Urothelium cell line (cell line): Measurements from ENCODE around the gene PRRG4.
"Not testable (repeated sequence)": the region's sequence is repeated elsewhere in the genome, so short reads cannot be mapped to it uniquely, and the experiment has no call there.

Source experiments
- DNase-seq: peaks from one replicate; pipeline ENCODE4 v3.0.0; 2011; ENCODE audit warnings: low spot score, mixed read lengths
- FAIRE-seq: peaks from 2 replicates; lab custom pipeline; 2011; peaks lifted over from hg19 to GRCh38; lab: Jason Lieb, UNC

Gene PRRG4

GRCh38 chr11:32829680-32830412 lies at the start of gene PRRG4:
TSS of gene PRRG4 (plus strand) at chr11:32829927. CDS start at chr11:32830530, 603 bp downstream.
- peak; percentile 64 for DNase-seq
- FAIRE-seq: no peak

GRCh38 chr11:32780839-32781238 lies 48.9 kb upstream of the PRRG4 start:
- DNase-seq, FAIRE-seq: not testable (repeated sequence)

GRCh38 chr11:32781721-32782120 lies 48.0 kb upstream of the PRRG4 start:
- no peak for FAIRE-seq

GRCh38 chr11:32785262-32785661 lies 44.5 kb upstream of the PRRG4 start:
- FAIRE-seq: no peak
- no peak for DNase-seq

More at GRCh38 chr11:32781721-32782120, 48.0 kb upstream of the PRRG4 start:
- no peak for DNase-seq

GRCh38 chr11:32786811-32787210 lies 42.9 kb upstream of the PRRG4 start:
- no peak for FAIRE-seq

GRCh38 chr11:32790916-32791315 lies 38.8 kb upstream of the PRRG4 start:
- FAIRE-seq: no peak
- no peak for DNase-seq

More at GRCh38 chr11:32786811-32787210, 42.9 kb upstream of the PRRG4 start:
- DNase-seq: no peak

GRCh38 chr11:32792111-32792947 lies 37.4 kb upstream of the PRRG4 start:
- no peak for FAIRE-seq
- peak; percentile 9 for DNase-seq

- FAIRE-seq: no peak
Measured at GRCh38 chr11:32792948-32793475, 36.7 kb upstream of the PRRG4 start.

GRCh38 chr11:32794439-32794838 lies 35.3 kb upstream of the PRRG4 start, which contains the start of gene CCDC73:
TSS of gene CCDC73 (minus strand) at chr11:32794662. CDS start at chr11:32760243, 34,419 bp downstream.
- no peak for FAIRE-seq
- DNase-seq: no peak

More at GRCh38 chr11:32792948-32793475, 36.7 kb upstream of the PRRG4 start:
- DNase-seq: peak; percentile 53

GRCh38 chr11:32796425-32796824 lies 33.3 kb upstream of the PRRG4 start:
- DNase-seq (no peak), FAIRE-seq (no peak)

- DNase-seq: peak; percentile 70
- no peak for FAIRE-seq
Measured at GRCh38 chr11:32809313-32809712, 20.4 kb upstream of the PRRG4 start.

- FAIRE-seq (no peak), DNase-seq (no peak)
Measured at GRCh38 chr11:32817181-32817851, 12.4 kb upstream of the PRRG4 start.

GRCh38 chr11:32817852-32818183 lies 11.9 kb upstream of the PRRG4 start:
- DNase-seq: no peak
- no peak for FAIRE-seq

GRCh38 chr11:32819187-32819586 lies 10.5 kb upstream of the PRRG4 start:
- FAIRE-seq (no peak), DNase-seq (no peak)

GRCh38 chr11:32820497-32820896 lies 9.2 kb upstream of the PRRG4 start:
- FAIRE-seq (no peak), DNase-seq (no peak)

GRCh38 chr11:32821517-32821916 lies 8.2 kb upstream of the PRRG4 start:
- FAIRE-seq: no peak
- no peak for DNase-seq

GRCh38 chr11:32821917-32822560 lies 7.7 kb upstream of the PRRG4 start:
- DNase-seq: no peak
- no peak for FAIRE-seq

GRCh38 chr11:32823617-32824016 lies 6.1 kb upstream of the PRRG4 start:
- FAIRE-seq: not testable (repeated sequence)

GRCh38 chr11:32826113-32826512 lies 3.6 kb upstream of the PRRG4 start:
- no peak for DNase-seq
- FAIRE-seq: no peak

More at GRCh38 chr11:32823617-32824016, 6.1 kb upstream of the PRRG4 start:
- DNase-seq: not testable (repeated sequence)

GRCh38 chr11:32827276-32827675 lies 2.5 kb upstream of the PRRG4 start:
- no peak for FAIRE-seq
- no peak for DNase-seq
